H1 (cell line): Measurements from ENCODE around the gene NOC4L. TPM values are rescaled to one million over a fixed set of nuclear protein-coding genes. Genes with fewer than 3 reads are reported as not detected.

Experiments
- CTCF ChIA-PET: fragments of 300-600 bp; sonication (Branson Sonifier 250); formaldehyde crosslinking; loops from one replicate; lab custom pipeline; 2021; ENCODE audit not compliant: partially characterized antibody; lab: Charles Lee
- POLR2A ChIA-PET: fragments of 300-600 bp; sonication (Branson Sonifier 250); formaldehyde crosslinking; loops from one replicate; lab custom pipeline; 2021; ENCODE audit warnings: inconsistent platforms; ENCODE audit not compliant: partially characterized antibody; lab: Charles Lee
- DNase-seq, 2 experiments: peaks; one replicate each; pipeline versions ENCODE4 v3.0.0 to v3.0.0-alpha.2; 2010 to 2022; ENCODE audit warnings: low spot score in 2 of 2, low read depth in 1 of 2, mixed read lengths in 1 of 2
- FAIRE-seq: peaks from 2 replicates; lab custom pipeline; 2011; peaks lifted over from hg19 to GRCh38; lab: Jason Lieb, UNC
- H2AFZ ChIP-seq: 2 replicates; pipeline ENCODE4 v1.8.1; 2012; ENCODE audit warnings: low read length, inconsistent platforms
- H2AK5ac ChIP-seq: 2 replicates; pipeline ENCODE4 v1.6.1; 2013; ENCODE audit warnings: low read depth, low read length
- H2BK120ac ChIP-seq: replicated peaks from 2 replicates; pipeline ENCODE3; 2013; ENCODE audit warnings: low read depth, low read length, inconsistent platforms
- H2BK12ac ChIP-seq: 2 replicates; pipeline ENCODE4 v1.6.1; 2013; ENCODE audit warnings: low read depth, low read length
- H2BK15ac ChIP-seq: 2 replicates; pipeline ENCODE4 v1.6.1; 2013; ENCODE audit warnings: low read length
- H2BK20ac ChIP-seq: 2 replicates; pipeline ENCODE4 v1.6.1; 2013; ENCODE audit warnings: low read length
- H2BK5ac ChIP-seq: 2 replicates; pipeline ENCODE4 v1.6.1; 2013; ENCODE audit warnings: low read depth, low read length
- H3K14ac ChIP-seq: 2 replicates; pipeline ENCODE4 v1.6.1; 2013; ENCODE audit warnings: inconsistent platforms; ENCODE audit not compliant: insufficient read length
- H3K18ac ChIP-seq: 2 replicates; pipeline ENCODE4 v1.6.1; 2013; ENCODE audit warnings: low read length; ENCODE audit errors: extremely low read depth
- H3K23ac ChIP-seq: 2 replicates; pipeline ENCODE4 v1.6.1; 2013; ENCODE audit warnings: inconsistent platforms; ENCODE audit not compliant: insufficient read length
- H3K23me2 ChIP-seq: 2 replicates; pipeline ENCODE4 v1.6.1; 2013; ENCODE audit warnings: low read depth, low read length
- H3K27ac ChIP-seq: 2 replicates; pipeline ENCODE4 v1.6.1; 2011; ENCODE audit warnings: low read depth, low read length, inconsistent platforms
- H3K27me3 ChIP-seq, 4 experiments: replicated peaks in 1 of 4; 1 replicate in 1 of 4; 2 replicates in 3 of 4; pipeline versions ENCODE4 v1.6.1 to v1.8.1; 2011 to 2013; ENCODE audit warnings: low read length in 3 of 4, mild to moderate bottlenecking in 3 of 4, inconsistent platforms in 2 of 4, mixed read lengths in 2 of 4, moderate library complexity in 1 of 4; ENCODE audit not compliant: control insufficient read depth in 3 of 4, insufficient read depth in 3 of 4; ENCODE audit errors: extremely low read depth in 1 of 4
- H3K36me3 ChIP-seq, 4 experiments: 2 replicates each; pipeline versions ENCODE4 v1.6.1 to v1.8.1; 2011 to 2013; ENCODE audit warnings: mild to moderate bottlenecking in 4 of 4, low read length in 3 of 4, moderate library complexity in 2 of 4, control low read depth in 1 of 4, inconsistent platforms in 1 of 4; ENCODE audit not compliant: insufficient read depth in 4 of 4, control insufficient read depth in 2 of 4
- H3K4ac ChIP-seq: replicated peaks from 2 replicates; pipeline ENCODE3; 2013; ENCODE audit warnings: low read length, low read depth, mixed read lengths, inconsistent platforms; ENCODE audit not compliant: insufficient read length
- H3K4me1 ChIP-seq, 4 experiments: replicated peaks in 1 of 4; 1 replicate in 1 of 4; 2 replicates in 3 of 4; pipeline versions ENCODE4 v1.6.1 to v1.8.1; 2011 to 2013; ENCODE audit warnings: low read length in 3 of 4, inconsistent platforms in 2 of 4, mixed read lengths in 1 of 4; ENCODE audit not compliant: insufficient read depth in 4 of 4, control insufficient read depth in 3 of 4
- H3K4me2 ChIP-seq, 2 experiments: 2 replicates each; pipeline versions ENCODE4 v1.6.1 to v1.8.1; 2011 to 2013; ENCODE audit warnings: low read depth in 2 of 2, low read length in 2 of 2, control low read depth in 1 of 2, inconsistent platforms in 1 of 2, mild to moderate bottlenecking in 1 of 2; ENCODE audit not compliant: insufficient read depth in 1 of 2
- H3K4me3 ChIP-seq, 4 experiments: fragments of 200-600, 300-600 bp in 1 of 4; sonication (generic), shearing (Covaris generic), sonication (Bioruptor Twin) in 1 of 4; 2 replicates each; pipeline versions ENCODE4 v1.5.1 to v1.8.1; 2011 to 2016; ENCODE audit warnings: low read length in 4 of 4, low read depth in 3 of 4, control low read depth in 2 of 4, inconsistent platforms in 2 of 4, mild to moderate bottlenecking in 2 of 4, mixed read lengths in 1 of 4, moderate library complexity in 1 of 4; ENCODE audit not compliant: insufficient read depth in 2 of 4; ENCODE audit errors: extremely low read depth in 1 of 4
- H3K56ac ChIP-seq: replicated peaks from 2 replicates; pipeline ENCODE3; 2013; ENCODE audit warnings: low read depth, mild to moderate bottlenecking, mixed read lengths, low read length, inconsistent platforms; ENCODE audit not compliant: insufficient read length
- H3K79me1 ChIP-seq: 2 replicates; pipeline ENCODE4 v1.6.1; 2013; ENCODE audit warnings: low read depth, low read length, control low read depth
- H3K79me2 ChIP-seq, 2 experiments: 2 replicates each; pipeline versions ENCODE4 v1.6.1 to v1.8.1; 2012 to 2013; ENCODE audit warnings: low read length in 2 of 2, mild to moderate bottlenecking in 2 of 2, inconsistent platforms in 1 of 2; ENCODE audit not compliant: insufficient read depth in 2 of 2, control insufficient read depth in 1 of 2
- H3K9ac ChIP-seq, 4 experiments: replicated peaks in 1 of 4; 1 replicate in 1 of 4; 2 replicates in 3 of 4; pipeline versions ENCODE4 v1.6.1 to v1.8.1; 2011 to 2013; ENCODE audit warnings: low read depth in 3 of 4, low read length in 3 of 4, control low read depth in 2 of 4, mild to moderate bottlenecking in 2 of 4, moderate library complexity in 2 of 4, inconsistent platforms in 1 of 4; ENCODE audit errors: extremely low read depth in 1 of 4
- H3K9me3 ChIP-seq, 2 experiments: 2 replicates each; pipeline versions ENCODE4 v1.6.1 to v1.8.1; 2012 to 2013; ENCODE audit warnings: mild to moderate bottlenecking in 2 of 2, moderate library complexity in 2 of 2, control low read depth in 1 of 2, inconsistent platforms in 1 of 2, low read depth in 1 of 2, low read length in 1 of 2, mixed read lengths in 1 of 2; ENCODE audit not compliant: insufficient read depth in 2 of 2
- H4K20me1 ChIP-seq, 2 experiments: replicated peaks in 1 of 2; 2 replicates each; pipeline versions ENCODE3 to v1.8.1; 2011 to 2013; ENCODE audit warnings: inconsistent platforms in 2 of 2, low read length in 2 of 2, mild to moderate bottlenecking in 1 of 2; ENCODE audit not compliant: insufficient read depth in 2 of 2, control insufficient read depth in 1 of 2
- H4K5ac ChIP-seq: 2 replicates; pipeline ENCODE4 v1.6.1; 2013; ENCODE audit warnings: low read length, low read depth, mixed read lengths, inconsistent platforms; ENCODE audit not compliant: insufficient read length
- H4K8ac ChIP-seq: 2 replicates; pipeline ENCODE4 v1.8.0; 2013; ENCODE audit warnings: mild to moderate bottlenecking, moderate library complexity, low read length, inconsistent platforms; ENCODE audit not compliant: insufficient read depth; ENCODE audit errors: extremely low read depth
- H4K91ac ChIP-seq: replicated peaks from 2 replicates; pipeline ENCODE3; 2013; ENCODE audit warnings: low read length, mixed read lengths, inconsistent platforms; ENCODE audit not compliant: insufficient read length
- ASH2L ChIP-seq: fragments of 200-600, 300-600 bp; sonication (generic); IDR thresholded peaks from one replicate; pipeline ENCODE4 v1.7.1; 2017; ENCODE audit warnings: low read length
- CBX8 ChIP-seq: fragments of 300-800, 300-1000 bp; sonication (generic); IDR thresholded peaks from 2 replicates; pipeline ENCODE4 v1.7.1; 2016; ENCODE audit warnings: low read depth, low read length, borderline replicate concordance
- FOSL1 ChIP-seq: IDR thresholded peaks from 2 replicates; pipeline ENCODE4 v1.6.1; 2011; ENCODE audit warnings: mild to moderate bottlenecking, low read depth, low read length, moderate library complexity; ENCODE audit not compliant: insufficient read depth
- JUN ChIP-seq: IDR thresholded peaks from 2 replicates; pipeline ENCODE4 v1.6.1; 2011; ENCODE audit warnings: low read depth, mild to moderate bottlenecking, improper control_type of control experiment, low read length
- MAX ChIP-seq: IDR thresholded peaks from 2 replicates; pipeline ENCODE4 v1.6.1; 2012; ENCODE audit warnings: inconsistent platforms
- POLR2A ChIP-seq, 2 experiments: IDR thresholded peaks; 1 replicate in 1 of 2; 2 replicates in 1 of 2; pipeline ENCODE4 v1.6.1; 2011; ENCODE audit warnings: low read depth in 2 of 2, low read length in 2 of 2, mild to moderate bottlenecking in 2 of 2; ENCODE audit errors: control extremely low read depth in 1 of 2
- POLR2AphosphoS5 ChIP-seq: IDR thresholded peaks from 2 replicates; pipeline ENCODE4 v1.6.1; 2011; ENCODE audit warnings: low read depth, low read length
- RBBP5 ChIP-seq: IDR thresholded peaks from 2 replicates; pipeline ENCODE4 v1.7.1; 2012; ENCODE audit warnings: low read depth, mild to moderate bottlenecking, inconsistent platforms, low read length, moderate library complexity, borderline replicate concordance
- RFX5 ChIP-seq: IDR thresholded peaks from 2 replicates; pipeline ENCODE4 v1.6.1; 2011; ENCODE audit warnings: low read depth, low read length, improper control_type of control experiment, borderline replicate concordance
- SIRT6 ChIP-seq: IDR thresholded peaks from one replicate; pipeline ENCODE4 v1.7.1; 2012; ENCODE audit warnings: low read length, inconsistent platforms
- SUZ12 ChIP-seq: fragments of 200-600 bp; sonication (generic); IDR thresholded peaks from 2 replicates; pipeline ENCODE4 v1.6.1; 2012; ENCODE audit warnings: mild to moderate bottlenecking, inconsistent platforms, low read length, moderate library complexity, mixed read lengths
- TAF1 ChIP-seq: IDR thresholded peaks from 2 replicates; pipeline ENCODE4 v1.6.1; 2011; ENCODE audit warnings: mild to moderate bottlenecking, low read depth, low read length
- TEAD4 ChIP-seq: IDR thresholded peaks from 2 replicates; pipeline ENCODE4 v1.6.1; 2012; ENCODE audit warnings: low read depth, low read length, inconsistent platforms, mixed read lengths
- WGBS, 2 experiments: shearing (Covaris generic) in 1 of 2; methylation state at CpG; one replicate each; pipeline versions ENCODE4 v1.1.6 to v1.1.7; 2013 to 2015; ENCODE audit warnings: low lambda C conversion rate in 2 of 2, mixed read lengths in 2 of 2, inconsistent platforms in 1 of 2, low coverage in 1 of 2, missing lambda C conversion rate in 1 of 2; ENCODE audit not compliant: insufficient replicate concordance in 2 of 2, insufficient coverage in 1 of 2, insufficient read length in 1 of 2; ENCODE audit errors: extremely low coverage in 1 of 2, missing lambda C conversion rate in 1 of 2; 5-methylcytosine and 5-hydroxymethylcytosine counted together
- polyA plus RNA-seq, 7 experiments: library from polyadenylated mRNA; depleted of rRNA in 3 of 7; stranded (reverse) in 5 of 7; unstranded in 2 of 7; fragments of >200 nt in 5 of 7; fragments of 200-250 nt in 2 of 7; gene quantifications; 1 replicate in 5 of 7; 2 replicates in 1 of 7; 4 replicates in 1 of 7; pipeline versions ENCODE4 v1.2.1 to v1.2.3, GENCODE V29; 2011 to 2013; ENCODE audit warnings: missing spikeins in 2 of 7, mixed read lengths in 2 of 7
- total RNA-seq: library from RNA; stranded (reverse); fragmentation: NEBNext Ultra II Directional; extraction: Animal tissue kit (Norgen Biotek cat#: 25700); gene quantifications from 2 replicates; pipeline ENCODE4 v1.2.1, GENCODE V29; 2021

NOC4L gene
- total and polyA plus RNA-seq, 2 of the 8 experiments (the other 6 are each of a cell fraction or from before 2014, with no cell fraction given), result 26.8 to 40.3 TPM

GRCh38 chr12:132131952-132132351 is 12.3 kb upstream of the NOC4L start:
- ChIA-PET CTCF (interaction anchor here (1.1 to 2.7 kb wide), 2 partner anchors 39 to 282 kb away, joined by 3 to 7 read pairs; no protein-coding TSS in a partner anchor), POLR2A (interaction anchor here (2.7 kb wide), 1 partner anchor 11 kb away, joined by 15 read pairs; the partner anchor contains the start of gene DDX51)
- Histone ChIP-seq H3K23me2 (no peaks in the 10 kb centered on the region), H3K4me2 (no peak overlapping the region), H4K20me1 (no peaks in the 10 kb centered on the region), H3K18ac (no peak overlapping the region), H3K79me1 (no peaks in the 10 kb centered on the region), H3K4me1 (no peaks in the 10 kb centered on the region), H3K9me3 (peaks cover 10 to 27% of the 10 kb centered on the region in 2 experiments), H2BK15ac (no peak overlapping the region), H3K27ac (no peak overlapping the region), H2BK20ac (no peak overlapping the region), H2AFZ (no peak overlapping the region), H4K5ac (no peak overlapping the region), H2BK120ac (no peak overlapping the region), H2AK5ac (no peak overlapping the region), H4K8ac (no peak overlapping the region), H3K27me3 (no peaks in the 10 kb centered on the region; a peak in 2 of 7 replicates), H3K4ac (no peak overlapping the region), H3K14ac (no peak overlapping the region), H2BK5ac (no peak overlapping the region), H3K4me3 (no peak overlapping the region), H3K23ac (no peak overlapping the region), H4K91ac (no peak overlapping the region), H3K9ac (no peak overlapping the region), H2BK12ac (no peak overlapping the region), H3K79me2 (no peaks in the 10 kb centered on the region), H3K36me3 (peaks cover 0 to 19% (median 5%) of the 10 kb centered on the region in 4 experiments; a peak in 5 of 8 replicates), H3K56ac (no peak overlapping the region)
- TF ChIP-seq TEAD4 (no peak), POLR2AphosphoS5 (no peak), FOSL1 (no peak), SUZ12 (no peak), ASH2L (no peak), CBX8 (no peak), TAF1 (no peak), RBBP5 (no peak), MAX (no peak), SIRT6 (no peak), POLR2A (IDR thresholded peaks at IDR 0.05; ENCODE audit: control extremely low read depth in 1 of 2, low read depth in 2 of 2, low read length in 2 of 2) (no peak), RFX5 (no peak), JUN (no peak)
- FAIRE-seq (no peak), DNase-seq (no peak)
- WGBS, 2 experiments, result 96% methylated on average over 14 of the region's 14 CpGs; no CpG with 5 or more reads in 1 of the 2 experiments
